Fibroblast of mammary gland (primary cell): ENCODE data around the gene MARCO.

ENCODE experiments used
- DNase-seq: peaks from one replicate; pipeline ENCODE4 v3.0.0-alpha.2; 2010; ENCODE audit warnings: low read depth
- H3K4me3 ChIP-seq: 2 replicates; pipeline ENCODE4 v1.5.1; 2011; ENCODE audit warnings: low read depth, mild to moderate bottlenecking, low read length, moderate library complexity; ENCODE audit not compliant: control insufficient read depth
- TF ChIP-seq, protein P1 (sequence below): conservative IDR thresholded peaks from 2 replicates; pipeline ENCODE4 v1.5.1; 2011; ENCODE audit warnings: low read depth, low read length, inconsistent platforms; ENCODE audit not compliant: control insufficient read depth, insufficient read depth

Gene MARCO

DNA sequence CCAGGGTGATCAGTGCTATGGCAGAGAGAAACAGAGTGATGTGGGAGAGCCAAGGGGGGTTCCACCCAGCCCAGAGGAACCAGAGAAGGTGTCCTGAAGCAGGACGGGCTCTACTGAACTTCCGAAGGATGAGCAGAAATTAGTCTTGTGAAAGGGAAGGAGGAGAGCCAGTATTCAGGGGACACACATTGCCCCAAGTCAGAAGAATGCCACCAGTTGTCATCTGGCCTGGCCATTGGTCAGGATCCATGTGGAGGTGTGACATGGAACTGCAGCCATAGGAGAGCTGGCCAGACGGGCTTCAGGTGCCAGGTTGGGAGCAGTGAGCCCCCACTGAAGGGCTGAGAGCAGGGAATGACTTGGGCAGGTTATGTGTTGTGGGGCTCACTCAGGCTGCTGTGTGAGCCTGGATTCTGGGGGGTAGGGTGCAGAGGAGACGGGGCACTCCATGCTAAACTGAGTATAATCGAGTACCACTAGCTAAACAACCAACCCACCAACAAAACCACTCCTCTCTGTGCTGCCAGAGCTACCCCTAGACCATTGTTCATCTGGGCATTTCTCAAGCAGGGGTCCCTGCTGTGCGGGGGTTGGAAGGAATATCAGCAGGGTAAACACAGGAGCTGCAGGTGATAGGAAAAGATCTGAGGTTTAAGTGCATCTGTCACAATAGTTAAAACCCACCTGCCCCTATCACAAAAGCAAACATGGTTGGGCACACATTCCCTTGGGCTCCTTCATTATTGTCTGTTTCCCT, 25.3 kb downstream of the MARCO start:
- TF ChIP-seq, protein P1, sequence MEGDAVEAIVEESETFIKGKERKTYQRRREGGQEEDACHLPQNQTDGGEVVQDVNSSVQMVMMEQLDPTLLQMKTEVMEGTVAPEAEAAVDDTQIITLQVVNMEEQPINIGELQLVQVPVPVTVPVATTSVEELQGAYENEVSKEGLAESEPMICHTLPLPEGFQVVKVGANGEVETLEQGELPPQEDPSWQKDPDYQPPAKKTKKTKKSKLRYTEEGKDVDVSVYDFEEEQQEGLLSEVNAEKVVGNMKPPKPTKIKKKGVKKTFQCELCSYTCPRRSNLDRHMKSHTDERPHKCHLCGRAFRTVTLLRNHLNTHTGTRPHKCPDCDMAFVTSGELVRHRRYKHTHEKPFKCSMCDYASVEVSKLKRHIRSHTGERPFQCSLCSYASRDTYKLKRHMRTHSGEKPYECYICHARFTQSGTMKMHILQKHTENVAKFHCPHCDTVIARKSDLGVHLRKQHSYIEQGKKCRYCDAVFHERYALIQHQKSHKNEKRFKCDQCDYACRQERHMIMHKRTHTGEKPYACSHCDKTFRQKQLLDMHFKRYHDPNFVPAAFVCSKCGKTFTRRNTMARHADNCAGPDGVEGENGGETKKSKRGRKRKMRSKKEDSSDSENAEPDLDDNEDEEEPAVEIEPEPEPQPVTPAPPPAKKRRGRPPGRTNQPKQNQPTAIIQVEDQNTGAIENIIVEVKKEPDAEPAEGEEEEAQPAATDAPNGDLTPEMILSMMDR: no peak
- no peak overlapping the region for H3K4me3 ChIP-seq

DNA sequence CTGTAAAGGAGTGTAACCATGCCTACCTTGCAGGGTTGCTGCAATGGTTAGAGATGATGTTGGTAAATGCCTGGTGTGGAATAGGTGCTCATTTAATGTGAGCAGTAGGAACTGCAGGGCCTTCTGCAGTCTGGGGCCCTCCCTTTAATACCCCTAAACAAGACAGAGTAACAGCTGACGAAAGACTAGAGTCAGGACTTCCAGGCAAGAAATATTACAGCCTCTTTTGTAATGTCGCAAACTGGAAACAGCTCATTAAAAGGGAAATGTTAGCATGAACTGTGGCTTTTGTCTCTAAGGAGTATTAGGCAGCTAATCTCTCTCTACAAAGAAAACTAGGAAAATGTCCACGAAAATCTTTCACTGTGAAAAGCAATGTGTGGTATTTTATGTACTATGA, 26.0 kb downstream of the MARCO start:
- TF ChIP-seq, protein P1: no peak
- H3K4me3 ChIP-seq: no peak overlapping the region
- DNase-seq: no peak

More for the DNA sequence above, 25.3 kb downstream of the MARCO start:
- no peak for DNase-seq

DNA sequence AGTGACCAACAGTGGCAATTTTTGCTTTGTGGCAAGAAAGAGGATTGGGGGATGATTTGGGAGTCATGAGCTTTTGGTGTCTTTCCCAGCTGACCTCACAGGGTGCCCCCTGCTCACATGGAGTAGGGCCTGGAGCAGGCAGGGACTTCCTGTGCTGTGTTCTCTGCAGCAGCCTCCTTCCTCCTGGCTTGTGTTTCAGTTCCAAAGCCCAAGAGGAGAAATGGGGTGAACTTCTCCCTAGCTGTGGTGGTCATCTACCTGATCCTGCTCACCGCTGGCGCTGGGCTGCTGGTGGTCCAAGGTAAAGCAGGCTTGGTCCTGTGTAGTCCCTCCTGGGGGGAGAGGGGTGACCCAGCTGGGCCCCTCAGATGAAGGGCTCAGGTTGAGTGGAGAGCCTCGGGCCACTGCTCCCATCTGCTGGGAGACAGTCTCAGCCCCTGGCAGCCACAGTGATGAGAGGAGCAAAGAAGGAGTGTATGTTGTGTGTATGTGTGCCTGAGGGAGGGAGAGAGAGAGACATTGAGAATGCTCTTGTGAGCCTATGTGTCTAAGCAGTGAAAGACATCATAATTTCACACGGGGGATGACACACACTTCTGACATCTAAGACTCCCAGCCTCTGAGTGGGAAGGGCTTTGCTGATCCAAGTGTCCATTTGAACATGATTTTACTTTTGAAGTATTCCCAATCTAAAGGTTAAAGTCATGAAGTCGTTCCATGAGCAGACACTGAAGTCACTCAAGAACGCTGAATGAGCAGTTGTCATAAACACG, 27.2 kb downstream of the MARCO start:
- no peak overlapping the region for H3K4me3 ChIP-seq
- TF ChIP-seq, protein P1: no peak
- peak; percentile 56 for DNase-seq

DNA sequence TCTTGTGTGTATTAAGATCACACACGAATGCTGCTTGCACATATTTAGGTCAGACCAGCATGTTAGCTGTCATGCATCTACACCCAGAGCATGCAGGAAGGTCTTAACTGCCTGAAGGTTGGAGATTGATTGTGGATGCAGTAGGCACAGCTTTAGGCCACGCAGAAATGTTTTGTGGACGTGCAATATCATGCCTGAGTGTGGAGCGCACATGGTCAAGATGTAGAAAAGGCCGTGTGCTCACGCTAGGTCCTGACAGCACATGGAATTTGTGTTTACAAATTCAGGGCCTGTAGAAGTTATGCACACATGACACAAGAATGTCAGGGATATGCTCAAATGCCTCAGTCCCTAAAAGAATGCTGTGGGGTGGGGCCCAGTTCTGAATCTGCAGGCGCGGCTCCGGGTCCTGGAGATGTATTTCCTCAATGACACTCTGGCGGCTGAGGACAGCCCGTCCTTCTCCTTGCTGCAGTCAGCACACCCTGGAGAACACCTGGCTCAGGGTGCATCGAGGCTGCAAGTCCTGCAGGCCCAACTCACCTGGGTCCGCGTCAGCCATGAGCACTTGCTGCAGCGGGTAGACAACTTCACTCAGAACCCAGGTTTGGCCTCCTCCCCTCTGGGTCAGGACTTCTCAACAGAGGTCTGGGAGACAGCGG, 27.9 kb downstream of the MARCO start:
- no peak overlapping the region for H3K4me3 ChIP-seq
- TF ChIP-seq, protein P1: no peak
- no peak for DNase-seq

DNA sequence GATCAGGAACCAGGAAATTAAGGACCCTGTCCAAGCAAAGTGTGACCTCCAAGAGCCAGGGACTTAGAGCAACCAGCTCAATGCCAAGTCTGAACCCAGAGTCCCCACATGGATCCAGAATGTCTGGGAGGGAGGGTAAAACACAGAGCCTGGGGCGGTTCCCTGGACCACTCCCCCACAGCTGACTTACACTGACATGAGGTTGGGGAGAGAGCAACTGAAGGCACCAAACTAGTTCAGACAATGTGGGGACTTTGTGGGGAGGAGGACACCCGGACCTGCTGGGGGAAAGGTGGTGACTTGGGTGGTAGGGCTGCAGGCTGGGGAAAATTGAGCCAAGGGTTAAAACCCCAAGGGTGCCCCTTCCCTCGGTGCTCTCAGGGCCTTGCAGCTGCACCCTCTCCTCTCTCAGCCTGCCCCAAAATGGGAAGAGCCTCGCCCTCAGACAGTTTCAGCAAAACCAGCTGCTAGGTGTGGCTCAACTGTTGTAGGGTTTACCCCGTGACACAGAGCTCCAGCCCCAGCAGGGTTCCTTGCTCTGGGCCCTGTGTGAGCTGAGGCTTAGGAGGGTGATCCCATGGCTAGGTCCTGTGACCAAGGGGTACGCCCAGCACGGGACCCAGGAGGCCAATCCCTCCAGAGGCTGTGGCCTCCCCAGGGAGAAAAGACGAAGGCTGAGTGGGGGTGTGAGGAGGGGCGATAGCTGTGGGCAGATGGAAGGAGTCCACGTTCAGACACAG, 28.6 kb downstream of the MARCO start:
- H3K4me3 ChIP-seq: no peak overlapping the region
- no peak for DNase-seq
- TF ChIP-seq, protein P1: no peak
